Measurements from ENCODE around the gene FNDC8. TPM values are rescaled to one million over a fixed set of nuclear protein-coding genes. Genes with fewer than 3 reads are reported as not detected.

The FNDC8 gene
- 0.08 TPM for polyA plus RNA-seq (2012; ENCODE audit: low read depth, missing spikeins)

GRCh38 chr17:35121315-35121714 lies at the start of gene FNDC8:
TSS of gene FNDC8 (plus strand) at chr17:35121615. CDS start at chr17:35121694, 79 bp downstream.
- no peak for DNase-seq (ENCODE audit: insufficient read length, low spot score)
- FAIRE-seq: no peak
- TF ChIP-seq PAX5 (IDR thresholded peaks at IDR 0.05; ENCODE audit: insufficient read depth, low read length, severe bottlenecking) (no peak), POLR2A (IDR thresholded peaks at IDR 0.05; ENCODE audit: low read depth, low read length) (no peak), POU2F2 (IDR thresholded peaks at IDR 0.05; ENCODE audit: low read depth, low read length) (no peak), TAF1 (IDR thresholded peaks at IDR 0.05; ENCODE audit: low read depth, low read length) (no peak), POLR2AphosphoS5 (IDR thresholded peaks at IDR 0.05; ENCODE audit: low read depth, low read length) (no peak), SPI1 (IDR thresholded peaks at IDR 0.05; ENCODE audit: low read depth, low read length) (no peak)

- TF ChIP-seq SPI1 (IDR thresholded peaks at IDR 0.05; ENCODE audit: low read depth, low read length) (no peak), POLR2A (IDR thresholded peaks at IDR 0.05; ENCODE audit: low read depth, low read length) (no peak), PAX5 (IDR thresholded peaks at IDR 0.05; ENCODE audit: insufficient read depth, low read length, severe bottlenecking) (no peak), TAF1 (IDR thresholded peaks at IDR 0.05; ENCODE audit: low read depth, low read length) (no peak), POU2F2 (IDR thresholded peaks at IDR 0.05; ENCODE audit: low read depth, low read length) (no peak), POLR2AphosphoS5 (IDR thresholded peaks at IDR 0.05; ENCODE audit: low read depth, low read length) (no peak)
- DNase-seq (ENCODE audit: insufficient read length, low spot score): no peak
- peak; percentile 33 for FAIRE-seq
These were observed 48.1 kb upstream of the FNDC8 start for GRCh38 chr17:35073183-35073790.

GRCh38 chr17:35073991-35074627 lies 47.3 kb upstream of the FNDC8 start:
- FAIRE-seq (no peak), DNase-seq (ENCODE audit: insufficient read length, low spot score) (no peak)
- no peak for TF ChIP-seq POU2F2 (IDR thresholded peaks at IDR 0.05; ENCODE audit: low read depth, low read length)
- TF ChIP-seq TAF1 (IDR thresholded peaks at IDR 0.05; ENCODE audit: low read depth, low read length): no peak
- no peak for TF ChIP-seq PAX5 (IDR thresholded peaks at IDR 0.05; ENCODE audit: insufficient read depth, low read length, severe bottlenecking)
- no peak for TF ChIP-seq POLR2A (IDR thresholded peaks at IDR 0.05; ENCODE audit: low read depth, low read length)
- no peak for TF ChIP-seq POLR2AphosphoS5 (IDR thresholded peaks at IDR 0.05; ENCODE audit: low read depth, low read length)
- TF ChIP-seq SPI1 (IDR thresholded peaks at IDR 0.05; ENCODE audit: low read depth, low read length): no peak

- DNase-seq (ENCODE audit: insufficient read length, low spot score) (no peak), FAIRE-seq (no peak)
- TF ChIP-seq POU2F2 (IDR thresholded peaks at IDR 0.05; ENCODE audit: low read depth, low read length): no peak
- TF ChIP-seq TAF1 (IDR thresholded peaks at IDR 0.05; ENCODE audit: low read depth, low read length): no peak
- TF ChIP-seq PAX5 (IDR thresholded peaks at IDR 0.05; ENCODE audit: insufficient read depth, low read length, severe bottlenecking): no peak
- TF ChIP-seq POLR2AphosphoS5 (IDR thresholded peaks at IDR 0.05; ENCODE audit: low read depth, low read length): no peak
- TF ChIP-seq SPI1 (IDR thresholded peaks at IDR 0.05; ENCODE audit: low read depth, low read length): no peak
- no peak for TF ChIP-seq POLR2A (IDR thresholded peaks at IDR 0.05; ENCODE audit: low read depth, low read length)
These were observed 46.4 kb upstream of the FNDC8 start for GRCh38 chr17:35074711-35075707.

GRCh38 chr17:35076874-35077273 lies 44.5 kb upstream of the FNDC8 start:
- DNase-seq (ENCODE audit: insufficient read length, low spot score) (no peak), FAIRE-seq (no peak)
- TF ChIP-seq SPI1 (IDR thresholded peaks at IDR 0.05; ENCODE audit: low read depth, low read length) (no peak), POLR2A (IDR thresholded peaks at IDR 0.05; ENCODE audit: low read depth, low read length) (no peak), TAF1 (IDR thresholded peaks at IDR 0.05; ENCODE audit: low read depth, low read length) (no peak), POU2F2 (IDR thresholded peaks at IDR 0.05; ENCODE audit: low read depth, low read length) (no peak), POLR2AphosphoS5 (IDR thresholded peaks at IDR 0.05; ENCODE audit: low read depth, low read length) (no peak), PAX5 (IDR thresholded peaks at IDR 0.05; ENCODE audit: insufficient read depth, low read length, severe bottlenecking) (no peak)

- no peak for DNase-seq (ENCODE audit: insufficient read length, low spot score)
- peak; percentile 9 for FAIRE-seq
- TF ChIP-seq TAF1 (IDR thresholded peaks at IDR 0.05; ENCODE audit: low read depth, low read length): no peak
These were observed 41.6 kb upstream of the FNDC8 start for GRCh38 chr17:35079547-35080423.

- TF ChIP-seq SPI1 (IDR thresholded peaks at IDR 0.05; ENCODE audit: low read depth, low read length) (no peak), POU2F2 (IDR thresholded peaks at IDR 0.05; ENCODE audit: low read depth, low read length) (no peak), TAF1 (IDR thresholded peaks at IDR 0.05; ENCODE audit: low read depth, low read length) (no peak), PAX5 (IDR thresholded peaks at IDR 0.05; ENCODE audit: insufficient read depth, low read length, severe bottlenecking) (no peak), POLR2A (IDR thresholded peaks at IDR 0.05; ENCODE audit: low read depth, low read length) (peak; percentile 62), POLR2AphosphoS5 (IDR thresholded peaks at IDR 0.05; ENCODE audit: low read depth, low read length) (peak; percentile 32; the same call in 1 of the 2 replicates)
- DNase-seq (ENCODE audit: insufficient read length, low spot score): no peak
- FAIRE-seq: peak; percentile 83
These were observed 40.9 kb upstream of the FNDC8 start for GRCh38 chr17:35080536-35080935.

- no peak for DNase-seq (ENCODE audit: insufficient read length, low spot score)
- TF ChIP-seq POU2F2 (IDR thresholded peaks at IDR 0.05; ENCODE audit: low read depth, low read length) (no peak), PAX5 (IDR thresholded peaks at IDR 0.05; ENCODE audit: insufficient read depth, low read length, severe bottlenecking) (no peak), POLR2AphosphoS5 (IDR thresholded peaks at IDR 0.05; ENCODE audit: low read depth, low read length) (no peak), TAF1 (IDR thresholded peaks at IDR 0.05; ENCODE audit: low read depth, low read length) (no peak), POLR2A (IDR thresholded peaks at IDR 0.05; ENCODE audit: low read depth, low read length) (no peak), SPI1 (IDR thresholded peaks at IDR 0.05; ENCODE audit: low read depth, low read length) (no peak)
- no peak for FAIRE-seq
These were observed 39.8 kb upstream of the FNDC8 start for GRCh38 chr17:35081638-35082037.

All from GM12891 (cell line).